ENCODE results near the gene AZIN2. TPM values are rescaled to one million over a fixed set of nuclear protein-coding genes. Genes with fewer than 3 reads are reported as not detected.
A peak's percentile ranks its signal among the peaks of the same experiment; 100 is the strongest.

AZIN2 gene
- total and polyA plus RNA-seq, 4 donors: 15.1 to 33.2 (median 25.8) TPM

GRCh38 chr1:33165209-33165608, 84.3 kb downstream of the AZIN2 start:
- DNase-seq (ENCODE audit: low read depth in 4 of 6, low spot score in 6 of 6): no peak
- Histone ChIP-seq H3K4me3 (ENCODE audit: low read depth, low read length) (no peak overlapping the region), H3K27me3 (ENCODE audit: control insufficient read depth, insufficient read depth, low read length) (no peaks in the 10 kb centered on the region), H3K36me3 (ENCODE audit: control insufficient read depth, insufficient read depth, low read length) (peaks cover 29% of the 10 kb centered on the region), H3K4me1 (ENCODE audit: control insufficient read depth, insufficient read depth, low read length) (peaks cover 38% of the 10 kb centered on the region), H3K9me3 (ENCODE audit: control insufficient read depth, insufficient read depth, low read length) (no peaks in the 10 kb centered on the region), H3K27ac (ENCODE audit: low read depth, low read length) (no peak overlapping the region)
- WGBS (ENCODE audit: insufficient coverage): 90% methylated on average over 15 of the region's 21 CpGs

GRCh38 chr1:33165809-33166208, 84.9 kb downstream of the AZIN2 start:
- Histone ChIP-seq H3K4me3 (ENCODE audit: low read depth, low read length) (no peak overlapping the region), H3K27ac (ENCODE audit: low read depth, low read length) (no peak overlapping the region), H3K36me3 (ENCODE audit: control insufficient read depth, insufficient read depth, low read length) (peaks cover 29% of the 10 kb centered on the region), H3K9me3 (ENCODE audit: control insufficient read depth, insufficient read depth, low read length) (no peaks in the 10 kb centered on the region), H3K4me1 (ENCODE audit: control insufficient read depth, insufficient read depth, low read length) (peaks cover 35% of the 10 kb centered on the region), H3K27me3 (ENCODE audit: control insufficient read depth, insufficient read depth, low read length) (no peaks in the 10 kb centered on the region)
- no CpG with 5 or more reads among the region's 6 CpGs for WGBS (ENCODE audit: insufficient coverage)
- DNase-seq (ENCODE audit: low read depth in 4 of 6, low spot score in 6 of 6): no peak

GRCh38 chr1:33167650-33168447, 86.9 kb downstream of the AZIN2 start:
- H3K4me1 ChIP-seq (ENCODE audit: control insufficient read depth, insufficient read depth, low read length): peaks cover 39% of the 10 kb centered on the region
- WGBS (ENCODE audit: insufficient coverage): 100% methylated on average over 2 of the region's 4 CpGs
- H3K27ac ChIP-seq (ENCODE audit: low read depth, low read length): peak overlapping the region; percentile 49
- no peaks in the 10 kb centered on the region for H3K9me3 ChIP-seq (ENCODE audit: control insufficient read depth, insufficient read depth, low read length)
- no peaks in the 10 kb centered on the region for H3K27me3 ChIP-seq (ENCODE audit: control insufficient read depth, insufficient read depth, low read length)
- H3K36me3 ChIP-seq (ENCODE audit: control insufficient read depth, insufficient read depth, low read length): peaks cover 30% of the 10 kb centered on the region
- H3K4me3 ChIP-seq (ENCODE audit: low read depth, low read length): no peak overlapping the region
- DNase-seq (ENCODE audit: low read depth in 4 of 6, low spot score in 6 of 6): no peak

- peaks cover 26% of the 10 kb centered on the region for H3K36me3 ChIP-seq (ENCODE audit: control insufficient read depth, insufficient read depth, low read length)
- H3K9me3 ChIP-seq (ENCODE audit: control insufficient read depth, insufficient read depth, low read length): no peaks in the 10 kb centered on the region
- no peaks in the 10 kb centered on the region for H3K27me3 ChIP-seq (ENCODE audit: control insufficient read depth, insufficient read depth, low read length)
- H3K27ac ChIP-seq (ENCODE audit: low read depth, low read length): peak overlapping the region; percentile 77
- peaks cover 35% of the 10 kb centered on the region for H3K4me1 ChIP-seq (ENCODE audit: control insufficient read depth, insufficient read depth, low read length)
- H3K4me3 ChIP-seq (ENCODE audit: low read depth, low read length): no peak overlapping the region
- whole genome bisulfite sequencing (ENCODE audit: insufficient coverage): 71% methylated on average over 5 of the region's 11 CpGs
- no peak for DNase-seq (ENCODE audit: low read depth in 4 of 6, low spot score in 6 of 6)
These were observed 87.8 kb downstream of the AZIN2 start for GRCh38 chr1:33168556-33169289.

GRCh38 chr1:33169290-33170055, 88.5 kb downstream of the AZIN2 start:
- no peak overlapping the region for H3K4me3 ChIP-seq (ENCODE audit: low read depth, low read length)
- H3K27me3 ChIP-seq (ENCODE audit: control insufficient read depth, insufficient read depth, low read length): no peaks in the 10 kb centered on the region
- peaks cover 27% of the 10 kb centered on the region for H3K4me1 ChIP-seq (ENCODE audit: control insufficient read depth, insufficient read depth, low read length)
- H3K9me3 ChIP-seq (ENCODE audit: control insufficient read depth, insufficient read depth, low read length): no peaks in the 10 kb centered on the region
- peak overlapping the region; percentile 77 for H3K27ac ChIP-seq (ENCODE audit: low read depth, low read length)
- 36% methylated on average over 8 of the region's 11 CpGs for WGBS (ENCODE audit: insufficient coverage)
- peak in 2 of 6 donors; percentile 53 to 58 for DNase-seq (ENCODE audit: low read depth in 4 of 6, low spot score in 6 of 6)
- peaks cover 18% of the 10 kb centered on the region for H3K36me3 ChIP-seq (ENCODE audit: control insufficient read depth, insufficient read depth, low read length)

Other genes with a start within 250 kb of the AZIN2 start
- 10 to 100 TPM; 44.9 to 82.0 TPM for gene FNDC5, start 210.2 kb upstream of the AZIN2 start, total RNA-seq
- 10 to 100 TPM; 64.5 to 76.9 TPM for gene FNDC5, start 210.2 kb upstream of the AZIN2 start, polyA plus RNA-seq (ENCODE audit: insufficient read length in 2 of 2)
- gene HPCA, start 194.7 kb upstream of the AZIN2 start, total RNA-seq: 10 to 100 TPM; 19.3 to 57.0 TPM
- gene HPCA, start 194.7 kb upstream of the AZIN2 start, polyA plus RNA-seq (ENCODE audit: insufficient read length in 2 of 2): 100 to 1,000 TPM; 177 to 209 TPM
- 10 to 100 TPM in 1 of 2 donors, 1 to 10 TPM in 1; 7.1 to 12.1 TPM for gene TMEM54, start 179.8 kb upstream of the AZIN2 start, total RNA-seq
- gene TMEM54, start 179.8 kb upstream of the AZIN2 start, polyA plus RNA-seq (ENCODE audit: insufficient read length in 2 of 2): 10 to 100 TPM; 31.3 to 34.0 TPM
- gene RNF19B, start 116.3 kb upstream of the AZIN2 start, total RNA-seq: 10 to 100 TPM; 13.6 to 22.1 TPM
- gene RNF19B, start 116.3 kb upstream of the AZIN2 start, polyA plus RNA-seq (ENCODE audit: insufficient read length in 2 of 2): 10 to 100 TPM; 33.4 to 35.5 TPM
- gene AK2, start 44.3 kb upstream of the AZIN2 start, total RNA-seq: 100 to 1,000 TPM in 1 of 2 donors, 10 to 100 TPM in 1; 57.1 to 135 TPM
- 100 to 1,000 TPM; 110 to 126 TPM for gene AK2, start 44.3 kb upstream of the AZIN2 start, polyA plus RNA-seq (ENCODE audit: insufficient read length in 2 of 2)
- gene TRIM62, start 100.9 kb downstream of the AZIN2 start, total RNA-seq: 10 to 100 TPM in 1 of 2 donors, 1 to 10 TPM in 1; 6.8 to 11.6 TPM
- gene TRIM62, start 100.9 kb downstream of the AZIN2 start, polyA plus RNA-seq (ENCODE audit: insufficient read length in 2 of 2): 10 to 100 TPM; 17.8 to 20.7 TPM
- gene ZNF362, start 175.3 kb downstream of the AZIN2 start, total RNA-seq: 10 to 100 TPM; 10.1 to 31.2 TPM
- 10 to 100 TPM; 61.5 to 70.1 TPM for gene ZNF362, start 175.3 kb downstream of the AZIN2 start, polyA plus RNA-seq (ENCODE audit: insufficient read length in 2 of 2)
- not detected for gene A3GALT2, start 239.9 kb downstream of the AZIN2 start, total RNA-seq
- under 1 TPM; 0.33 to 0.57 TPM for gene A3GALT2, start 239.9 kb downstream of the AZIN2 start, polyA plus RNA-seq (ENCODE audit: insufficient read length in 2 of 2)

Data from spinal cord (tissue), 10 donors.